ENCODE data around the gene XPR1. TPM values are rescaled to one million over a fixed set of nuclear protein-coding genes. Genes with fewer than 3 reads are reported as not detected.

Gene XPR1
- total RNA-seq, 1 experiment from 2014 or later: 30.7 TPM

DNA sequence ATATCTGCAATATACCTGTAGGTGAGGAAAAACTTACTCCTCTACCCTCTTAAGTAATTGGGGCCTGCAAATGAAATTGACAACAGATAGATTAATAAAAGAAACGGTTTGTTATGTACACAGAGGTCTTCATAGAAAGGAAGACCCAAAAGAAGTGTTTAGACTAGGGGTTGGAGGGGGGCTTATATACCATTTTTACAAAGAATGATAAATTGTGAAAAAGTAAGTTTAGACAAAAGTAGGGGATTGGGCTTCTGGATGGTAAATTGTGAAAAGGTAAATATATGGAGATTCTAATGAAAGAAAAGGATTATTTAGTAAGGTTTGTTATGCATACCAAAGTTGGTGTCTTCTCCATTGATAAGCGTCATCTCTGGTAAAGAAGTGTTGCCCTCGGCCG, 207.7 kb downstream of the XPR1 start:
- TF ChIP-seq EZH2 (IDR thresholded peaks at IDR 0.05; ENCODE audit: borderline replicate concordance, low read depth, low read length, poor library complexity, severe bottlenecking): no peak
- TF ChIP-seq, protein P1, sequence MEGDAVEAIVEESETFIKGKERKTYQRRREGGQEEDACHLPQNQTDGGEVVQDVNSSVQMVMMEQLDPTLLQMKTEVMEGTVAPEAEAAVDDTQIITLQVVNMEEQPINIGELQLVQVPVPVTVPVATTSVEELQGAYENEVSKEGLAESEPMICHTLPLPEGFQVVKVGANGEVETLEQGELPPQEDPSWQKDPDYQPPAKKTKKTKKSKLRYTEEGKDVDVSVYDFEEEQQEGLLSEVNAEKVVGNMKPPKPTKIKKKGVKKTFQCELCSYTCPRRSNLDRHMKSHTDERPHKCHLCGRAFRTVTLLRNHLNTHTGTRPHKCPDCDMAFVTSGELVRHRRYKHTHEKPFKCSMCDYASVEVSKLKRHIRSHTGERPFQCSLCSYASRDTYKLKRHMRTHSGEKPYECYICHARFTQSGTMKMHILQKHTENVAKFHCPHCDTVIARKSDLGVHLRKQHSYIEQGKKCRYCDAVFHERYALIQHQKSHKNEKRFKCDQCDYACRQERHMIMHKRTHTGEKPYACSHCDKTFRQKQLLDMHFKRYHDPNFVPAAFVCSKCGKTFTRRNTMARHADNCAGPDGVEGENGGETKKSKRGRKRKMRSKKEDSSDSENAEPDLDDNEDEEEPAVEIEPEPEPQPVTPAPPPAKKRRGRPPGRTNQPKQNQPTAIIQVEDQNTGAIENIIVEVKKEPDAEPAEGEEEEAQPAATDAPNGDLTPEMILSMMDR (conservative IDR thresholded peaks at IDR 0.05; ENCODE audit: low read depth, low read length): no peak
- H3K36me3 ChIP-seq (ENCODE audit: insufficient read depth, low read length, poor library complexity, severe bottlenecking): no peaks in the 10 kb centered on the region
- H3K27ac ChIP-seq (ENCODE audit: low read depth, low read length, poor library complexity, severe bottlenecking): no peak overlapping the region
- no peak overlapping the region for H3K4me3 ChIP-seq (ENCODE audit: low read depth, low read length, poor library complexity, severe bottlenecking)
- H3K27me3 ChIP-seq (replicated peaks; ENCODE audit: insufficient read depth, low read depth, low read length, poor library complexity): no peaks in the 10 kb centered on the region
- ChIA-PET CTCF (no interaction called here), POLR2A (ENCODE audit: low non-redundant PET) (no interaction called here)
- no peaks in the 10 kb centered on the region for H3K9me3 ChIP-seq (ENCODE audit: low read depth, low read length, poor library complexity, severe bottlenecking)
- BruUV-seq (replicated peaks): no TSS peak
- H3K4me1 ChIP-seq (ENCODE audit: insufficient read depth, low read length, poor library complexity, severe bottlenecking): peaks cover 28% of the 10 kb centered on the region
- no peak for DNase-seq (ENCODE audit: low spot score)
- intact Hi-C loops (cut with micrococcal nuclease; ENCODE audit: unreplicated experiment): no loop called here

DNA sequence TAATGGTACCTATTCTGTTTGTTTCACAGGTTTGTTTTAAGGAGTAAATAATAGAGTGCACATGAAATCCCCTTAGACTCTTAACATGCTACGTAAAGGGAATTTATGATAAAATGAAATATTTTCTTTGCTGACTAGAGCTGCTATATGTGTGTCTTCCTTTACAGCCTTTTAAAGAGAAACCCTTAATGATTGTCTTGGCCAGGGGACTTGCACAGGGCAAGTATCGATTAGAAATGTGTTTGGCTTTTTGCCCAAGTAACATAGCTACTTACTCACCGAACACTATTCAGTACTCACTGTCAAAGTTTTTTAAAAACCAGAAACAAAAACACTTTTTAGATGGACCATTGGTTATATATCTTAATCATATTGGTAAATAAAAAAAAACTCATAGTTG, 209.6 kb downstream of the XPR1 start:
- H3K4me3 ChIP-seq (ENCODE audit: low read depth, low read length, poor library complexity, severe bottlenecking): no peak overlapping the region
- no TSS peak for BruUV-seq (replicated peaks)
- H3K27me3 ChIP-seq (replicated peaks; ENCODE audit: insufficient read depth, low read depth, low read length, poor library complexity): no peaks in the 10 kb centered on the region
- peaks cover 28% of the 10 kb centered on the region for H3K4me1 ChIP-seq (ENCODE audit: insufficient read depth, low read length, poor library complexity, severe bottlenecking)
- no peak overlapping the region for H3K27ac ChIP-seq (ENCODE audit: low read depth, low read length, poor library complexity, severe bottlenecking)
- H3K9me3 ChIP-seq (ENCODE audit: low read depth, low read length, poor library complexity, severe bottlenecking): no peaks in the 10 kb centered on the region
- TF ChIP-seq, protein P1 (conservative IDR thresholded peaks at IDR 0.05; ENCODE audit: low read depth, low read length): no peak
- no peak for TF ChIP-seq EZH2 (IDR thresholded peaks at IDR 0.05; ENCODE audit: borderline replicate concordance, low read depth, low read length, poor library complexity, severe bottlenecking)
- ChIA-PET POLR2A (ENCODE audit: low non-redundant PET) (interaction anchor here (0.6 kb wide), 1 partner anchor 313 kb away, joined by 5 read pairs; no protein-coding TSS in a partner anchor), CTCF (no interaction called here)
- DNase-seq (ENCODE audit: low spot score): no peak
- H3K36me3 ChIP-seq (ENCODE audit: insufficient read depth, low read length, poor library complexity, severe bottlenecking): no peaks in the 10 kb centered on the region
- intact Hi-C loops (cut with micrococcal nuclease; ENCODE audit: unreplicated experiment): no loop called here

DNA sequence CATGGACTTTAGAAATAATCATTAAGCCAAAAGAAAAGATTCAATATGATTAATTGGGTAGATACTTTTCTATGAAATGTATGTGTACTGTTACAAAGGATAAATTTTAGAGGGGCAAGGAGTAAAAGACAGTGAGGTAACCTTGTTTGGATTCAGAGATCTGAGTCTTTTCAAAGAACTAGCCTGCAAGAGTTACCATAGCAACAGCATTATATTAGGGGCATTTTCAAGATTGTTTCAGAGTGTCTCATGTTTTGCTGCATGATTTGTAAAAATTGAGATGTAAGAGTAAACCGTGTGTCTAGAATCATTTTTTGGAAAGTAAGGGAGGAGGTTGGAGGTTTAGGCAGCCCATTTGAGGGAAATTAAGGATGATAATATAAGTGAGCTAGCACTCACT, 210.2 kb downstream of the XPR1 start:
- Histone ChIP-seq H3K36me3 (ENCODE audit: insufficient read depth, low read length, poor library complexity, severe bottlenecking) (no peaks in the 10 kb centered on the region), H3K27ac (ENCODE audit: low read depth, low read length, poor library complexity, severe bottlenecking) (no peak overlapping the region), H3K4me3 (ENCODE audit: low read depth, low read length, poor library complexity, severe bottlenecking) (no peak overlapping the region), H3K9me3 (ENCODE audit: low read depth, low read length, poor library complexity, severe bottlenecking) (no peaks in the 10 kb centered on the region), H3K4me1 (ENCODE audit: insufficient read depth, low read length, poor library complexity, severe bottlenecking) (peaks cover 26% of the 10 kb centered on the region), H3K27me3 (replicated peaks; ENCODE audit: insufficient read depth, low read depth, low read length, poor library complexity) (no peaks in the 10 kb centered on the region)
- intact Hi-C loops (cut with micrococcal nuclease; ENCODE audit: unreplicated experiment): no loop called here
- POLR2A ChIA-PET (ENCODE audit: low non-redundant PET): interaction anchor here (0.6 kb wide), 2 partner anchors 34 to 314 kb away, joined by 5 to 6 read pairs; no protein-coding TSS in a partner anchor
- CTCF ChIA-PET: no interaction called here
- TF ChIP-seq, protein P1 (conservative IDR thresholded peaks at IDR 0.05; ENCODE audit: low read depth, low read length): no peak
- no peak for TF ChIP-seq EZH2 (IDR thresholded peaks at IDR 0.05; ENCODE audit: borderline replicate concordance, low read depth, low read length, poor library complexity, severe bottlenecking)
- no TSS peak for BruUV-seq (replicated peaks)
- peak; percentile 21 for DNase-seq (ENCODE audit: low spot score)
